ENCODE results near the gene PRKG1.

The PRKG1 gene

DNA sequence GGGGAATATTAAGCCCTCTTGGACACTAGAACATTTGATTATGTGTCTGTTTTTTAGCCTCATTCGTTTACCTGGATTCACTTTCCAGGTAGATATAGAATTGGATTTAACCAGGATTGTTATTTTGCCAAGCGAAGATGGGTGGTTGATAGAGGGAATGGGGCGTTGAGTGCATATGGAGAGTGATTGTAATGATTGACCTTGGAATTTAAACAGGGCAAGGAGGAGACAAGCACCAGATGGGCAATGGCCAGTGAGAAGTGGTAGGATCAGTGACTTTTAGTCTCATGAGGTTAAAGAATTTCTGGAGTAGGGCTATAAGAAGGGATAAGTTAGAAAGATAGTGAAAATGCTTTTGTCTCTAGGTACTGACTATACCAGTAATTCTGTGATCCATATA is 836.3 kb downstream of the PRKG1 start:
- H3K79me2 ChIP-seq (ENCODE audit: insufficient read depth, low read length), result no peaks in the 10 kb centered on the region
- no peaks in the 10 kb centered on the region for H3F3A ChIP-seq (ENCODE audit: low read depth)
- no peaks in the 10 kb centered on the region for H3K4me1 ChIP-seq (ENCODE audit: insufficient read depth, low read length, poor library complexity, severe bottlenecking)
- H3K36me3 ChIP-seq (ENCODE audit: insufficient read depth, low read length), result no peaks in the 10 kb centered on the region
- no peaks in the 10 kb centered on the region for H3K27me3 ChIP-seq (ENCODE audit: insufficient read depth, low read length, poor library complexity, severe bottlenecking)
- no peak overlapping the region for H3K4me2 ChIP-seq (ENCODE audit: low read depth, low read length, poor library complexity, severe bottlenecking)
- H3K9me3 ChIP-seq (ENCODE audit: insufficient read depth, low read depth, low read length), result no peaks in the 10 kb centered on the region
- H3K9ac ChIP-seq (ENCODE audit: low read depth, low read length, poor library complexity, severe bottlenecking), result no peak overlapping the region
- H3K9me2 ChIP-seq (replicated peaks; ENCODE audit: low read depth, low read length), result no peaks in the 10 kb centered on the region
- no peak overlapping the region for H2AFZ ChIP-seq (ENCODE audit: low read length)
- H3K4me3 ChIP-seq (ENCODE audit: low read length, poor library complexity, severe bottlenecking), result no peak overlapping the region
- no peaks in the 10 kb centered on the region for H4K20me1 ChIP-seq (ENCODE audit: insufficient read depth, low read length, poor library complexity, severe bottlenecking)
- TF ChIP-seq, protein P1, sequence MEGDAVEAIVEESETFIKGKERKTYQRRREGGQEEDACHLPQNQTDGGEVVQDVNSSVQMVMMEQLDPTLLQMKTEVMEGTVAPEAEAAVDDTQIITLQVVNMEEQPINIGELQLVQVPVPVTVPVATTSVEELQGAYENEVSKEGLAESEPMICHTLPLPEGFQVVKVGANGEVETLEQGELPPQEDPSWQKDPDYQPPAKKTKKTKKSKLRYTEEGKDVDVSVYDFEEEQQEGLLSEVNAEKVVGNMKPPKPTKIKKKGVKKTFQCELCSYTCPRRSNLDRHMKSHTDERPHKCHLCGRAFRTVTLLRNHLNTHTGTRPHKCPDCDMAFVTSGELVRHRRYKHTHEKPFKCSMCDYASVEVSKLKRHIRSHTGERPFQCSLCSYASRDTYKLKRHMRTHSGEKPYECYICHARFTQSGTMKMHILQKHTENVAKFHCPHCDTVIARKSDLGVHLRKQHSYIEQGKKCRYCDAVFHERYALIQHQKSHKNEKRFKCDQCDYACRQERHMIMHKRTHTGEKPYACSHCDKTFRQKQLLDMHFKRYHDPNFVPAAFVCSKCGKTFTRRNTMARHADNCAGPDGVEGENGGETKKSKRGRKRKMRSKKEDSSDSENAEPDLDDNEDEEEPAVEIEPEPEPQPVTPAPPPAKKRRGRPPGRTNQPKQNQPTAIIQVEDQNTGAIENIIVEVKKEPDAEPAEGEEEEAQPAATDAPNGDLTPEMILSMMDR (conservative IDR thresholded peaks at IDR 0.05; ENCODE audit: low read length), result no peak
- TF ChIP-seq EZH2phosphoT487 (IDR thresholded peaks at IDR 0.05; ENCODE audit: borderline replicate concordance), result no peak

DNA sequence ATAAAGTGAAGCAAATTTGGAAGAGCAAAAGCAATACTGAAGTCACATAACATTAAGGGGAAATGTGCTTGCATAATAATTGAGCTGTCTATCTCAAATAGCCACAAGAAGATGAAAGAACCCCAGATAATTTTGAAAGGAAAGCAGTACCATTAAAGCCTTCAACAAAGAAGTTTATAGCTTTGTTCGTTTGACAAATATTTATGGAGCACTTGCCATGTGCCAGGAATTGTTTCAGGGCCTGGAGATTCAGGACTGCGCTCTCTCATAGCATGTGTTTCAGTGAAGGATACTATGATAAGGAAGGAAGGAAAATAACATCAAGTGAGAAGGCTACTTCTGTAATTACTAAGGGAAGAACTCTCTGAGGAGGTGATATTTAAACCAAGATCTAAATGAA is 837.4 kb downstream of the PRKG1 start:
- H4K20me1 ChIP-seq (ENCODE audit: insufficient read depth, low read length, poor library complexity, severe bottlenecking), result no peaks in the 10 kb centered on the region
- no peak overlapping the region for H3K4me3 ChIP-seq (ENCODE audit: low read length, poor library complexity, severe bottlenecking)
- H3K79me2 ChIP-seq (ENCODE audit: insufficient read depth, low read length), result no peaks in the 10 kb centered on the region
- no peaks in the 10 kb centered on the region for H3K27me3 ChIP-seq (ENCODE audit: insufficient read depth, low read length, poor library complexity, severe bottlenecking)
- H3K9me3 ChIP-seq (ENCODE audit: insufficient read depth, low read depth, low read length), result no peaks in the 10 kb centered on the region
- no peaks in the 10 kb centered on the region for H3K36me3 ChIP-seq (ENCODE audit: insufficient read depth, low read length)
- H3K9me2 ChIP-seq (replicated peaks; ENCODE audit: low read depth, low read length), result no peaks in the 10 kb centered on the region
- H3K4me1 ChIP-seq (ENCODE audit: insufficient read depth, low read length, poor library complexity, severe bottlenecking), result no peaks in the 10 kb centered on the region
- no peak overlapping the region for H2AFZ ChIP-seq (ENCODE audit: low read length)
- no peak overlapping the region for H3K4me2 ChIP-seq (ENCODE audit: low read depth, low read length, poor library complexity, severe bottlenecking)
- H3K9ac ChIP-seq (ENCODE audit: low read depth, low read length, poor library complexity, severe bottlenecking), result no peak overlapping the region
- no peaks in the 10 kb centered on the region for H3F3A ChIP-seq (ENCODE audit: low read depth)
- TF ChIP-seq, protein P1 (conservative IDR thresholded peaks at IDR 0.05; ENCODE audit: low read length), result no peak
- no peak for TF ChIP-seq EZH2phosphoT487 (IDR thresholded peaks at IDR 0.05; ENCODE audit: borderline replicate concordance)

DNA sequence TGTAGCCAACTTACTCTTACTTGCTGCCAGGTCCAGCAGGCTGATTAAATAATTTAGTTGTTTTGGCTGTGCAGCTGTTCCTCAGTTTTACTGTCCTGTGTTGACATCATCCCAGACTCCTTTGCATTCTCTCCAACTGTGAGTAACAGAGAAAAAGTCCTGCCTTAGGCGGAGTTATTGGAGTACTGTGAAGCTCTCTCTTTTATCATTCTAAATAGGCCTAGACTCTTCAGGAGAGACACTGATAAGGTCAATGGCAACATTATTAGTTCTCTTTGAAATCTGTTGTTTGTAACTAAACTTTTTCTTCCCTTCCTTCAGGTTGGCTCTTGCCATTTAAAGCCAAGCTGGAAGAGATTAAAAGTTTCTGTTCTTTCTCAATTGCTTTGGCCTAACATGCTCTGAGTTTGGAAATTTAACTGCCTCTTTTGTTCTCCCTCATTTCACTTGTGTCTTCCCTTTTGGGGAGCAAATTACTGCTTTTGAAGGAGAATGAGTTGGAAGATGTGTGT is 840.8 kb downstream of the PRKG1 start:
- H4K20me1 ChIP-seq (ENCODE audit: insufficient read depth, low read length, poor library complexity, severe bottlenecking), result no peaks in the 10 kb centered on the region
- no peak overlapping the region for H2AFZ ChIP-seq (ENCODE audit: low read length)
- H3K9me2 ChIP-seq (replicated peaks; ENCODE audit: low read depth, low read length), result no peaks in the 10 kb centered on the region
- H3K9ac ChIP-seq (ENCODE audit: low read depth, low read length, poor library complexity, severe bottlenecking), result no peak overlapping the region
- H3K9me3 ChIP-seq (ENCODE audit: insufficient read depth, low read depth, low read length), result no peaks in the 10 kb centered on the region
- H3K4me1 ChIP-seq (ENCODE audit: insufficient read depth, low read length, poor library complexity, severe bottlenecking), result no peaks in the 10 kb centered on the region
- TF ChIP-seq, protein P1 (conservative IDR thresholded peaks at IDR 0.05; ENCODE audit: low read length), result no peak
- TF ChIP-seq EZH2phosphoT487 (IDR thresholded peaks at IDR 0.05; ENCODE audit: borderline replicate concordance), result no peak
- no peaks in the 10 kb centered on the region for H3F3A ChIP-seq (ENCODE audit: low read depth)
- no peaks in the 10 kb centered on the region for H3K79me2 ChIP-seq (ENCODE audit: insufficient read depth, low read length)
- no peak overlapping the region for H3K4me2 ChIP-seq (ENCODE audit: low read depth, low read length, poor library complexity, severe bottlenecking)
- H3K36me3 ChIP-seq (ENCODE audit: insufficient read depth, low read length), result no peaks in the 10 kb centered on the region
- H3K27me3 ChIP-seq (ENCODE audit: insufficient read depth, low read length, poor library complexity, severe bottlenecking), result no peaks in the 10 kb centered on the region
- no peak overlapping the region for H3K4me3 ChIP-seq (ENCODE audit: low read length, poor library complexity, severe bottlenecking)

Measured in Loucy (cell line).